KMS-11 (cell line): Measurements from ENCODE around the gene SPOCD1.

ENCODE experiments used
- H2AFZ ChIP-seq: fragments of 200-600 bp; sonication (generic); 2 replicates; pipeline ENCODE4 v1.6.1; 2016; ENCODE audit warnings: antibody characterized with exemption, mixed run types, low read depth
- H3K27ac ChIP-seq: fragments of 200-600 bp; sonication (generic); 2 replicates; pipeline ENCODE4 v1.6.1; 2016; ENCODE audit warnings: mild to moderate bottlenecking, mixed run types
- H3K27me3 ChIP-seq: fragments of 200-600 bp; sonication (generic); 2 replicates; pipeline ENCODE4 v1.6.1; 2017; ENCODE audit warnings: mild to moderate bottlenecking, low read depth, mixed run types, moderate library complexity; ENCODE audit not compliant: insufficient read depth
- H3K36me3 ChIP-seq: fragments of 200-600 bp; sonication (generic); 2 replicates; pipeline ENCODE4 v1.6.1; 2017; ENCODE audit warnings: mild to moderate bottlenecking, mixed run types; ENCODE audit not compliant: insufficient read depth
- H3K4me1 ChIP-seq: fragments of 200-600 bp; sonication (generic); 2 replicates; pipeline ENCODE4 v1.6.1; 2016; ENCODE audit warnings: mild to moderate bottlenecking, low read depth, mixed run types; ENCODE audit not compliant: poor library complexity, severe bottlenecking
- H3K4me2 ChIP-seq: fragments of 200-600 bp; sonication (generic); 2 replicates; pipeline ENCODE4 v1.7.0; 2016; ENCODE audit warnings: mild to moderate bottlenecking, mixed run types
- H3K4me3 ChIP-seq: fragments of 200-600 bp; sonication (generic); IDR thresholded peaks from 2 replicates; pipeline ENCODE4 v1.6.1; 2017; ENCODE audit warnings: low read depth, low read length, mixed read lengths; ENCODE audit not compliant: insufficient read depth
- H3K79me2 ChIP-seq: fragments of 200-600 bp; sonication (generic); 2 replicates; pipeline ENCODE4 v1.6.1; 2016; ENCODE audit warnings: low read depth, mixed run types; ENCODE audit not compliant: insufficient read depth
- H3K9ac ChIP-seq: fragments of 200-600 bp; sonication (generic); 2 replicates; pipeline ENCODE4 v1.6.1; 2016; ENCODE audit warnings: mild to moderate bottlenecking, mixed run types
- H4K20me1 ChIP-seq: fragments of 200-600 bp; sonication (generic); 2 replicates; pipeline ENCODE4 v1.6.1; 2016; ENCODE audit warnings: mild to moderate bottlenecking, mixed run types; ENCODE audit not compliant: insufficient read depth
- CTCF ChIP-seq: fragments of 200-600 bp; sonication (generic); conservative IDR thresholded peaks from 2 replicates; pipeline ENCODE4 v1.6.1; 2017; ENCODE audit warnings: low read depth, mild to moderate bottlenecking, antibody characterized with exemption, low read length, moderate library complexity, mixed read lengths

The SPOCD1 gene

GRCh38 chr1:31761883-31762282, 53.9 kb downstream of the SPOCD1 start:
- H3K36me3 ChIP-seq = no peaks in the 10 kb centered on the region
- H3K4me2 ChIP-seq = no peak overlapping the region
- no peaks in the 10 kb centered on the region for H4K20me1 ChIP-seq
- TF ChIP-seq CTCF = no peak
- no peak overlapping the region for H2AFZ ChIP-seq
- H3K27ac ChIP-seq = no peak overlapping the region
- peaks cover 36% of the 10 kb centered on the region for H3K27me3 ChIP-seq
- no peak overlapping the region for H3K4me3 ChIP-seq
- H3K4me1 ChIP-seq = peaks cover 12% of the 10 kb centered on the region
- H3K9ac ChIP-seq = no peak overlapping the region
- H3K79me2 ChIP-seq = no peaks in the 10 kb centered on the region

DNA sequence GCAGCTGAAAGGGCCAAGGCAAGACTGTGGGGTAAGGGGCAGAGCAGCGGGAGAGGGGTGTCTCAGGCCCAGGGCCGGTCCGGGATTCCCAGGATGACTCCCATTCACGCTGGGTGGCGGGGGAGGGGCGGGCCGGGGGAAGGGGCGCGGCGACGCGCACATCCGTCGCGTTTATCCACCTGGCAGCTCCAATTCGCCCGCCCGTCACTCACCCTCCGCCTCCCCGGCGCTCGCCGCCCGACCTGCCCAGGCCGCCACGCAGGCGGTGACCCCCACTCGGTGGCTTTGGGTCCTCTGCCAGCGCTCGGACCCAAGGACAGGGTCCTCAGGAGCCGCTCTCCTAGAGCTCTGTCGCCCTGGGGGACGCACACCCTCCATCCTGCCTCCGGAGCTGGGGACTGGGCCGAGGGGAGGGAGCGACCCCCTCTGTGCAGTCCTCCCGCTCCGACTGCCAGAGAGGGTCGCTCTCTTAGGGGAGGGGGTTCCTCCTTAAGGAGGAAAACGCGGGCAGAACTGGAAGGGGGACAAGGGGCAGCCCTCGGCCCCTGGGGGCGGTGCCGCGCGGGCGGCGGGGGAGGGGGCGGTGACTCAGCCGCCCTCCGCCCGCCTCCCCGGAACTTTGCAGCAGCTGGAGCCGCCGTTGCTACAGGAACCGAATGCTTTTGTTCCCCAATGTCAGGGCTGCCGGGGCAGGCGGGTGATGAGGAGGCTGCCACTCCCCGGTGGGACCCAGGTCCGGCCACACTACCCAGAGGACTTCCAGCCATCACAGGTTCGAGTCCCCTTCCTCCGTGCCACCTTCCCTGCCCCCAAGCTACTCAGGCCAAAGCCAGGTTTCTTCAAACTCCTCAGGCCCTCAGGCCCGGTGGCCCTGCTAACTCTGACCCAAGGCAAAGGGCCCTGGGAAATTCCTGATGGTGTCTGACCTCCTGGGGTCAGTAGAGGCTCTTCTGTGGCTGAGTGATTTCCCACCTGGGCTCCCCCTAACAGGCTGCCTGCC, 55.1 kb downstream of the SPOCD1 start:
- Histone ChIP-seq H3K4me1 (peaks cover 12% of the 10 kb centered on the region), H3K27me3 (peaks cover 32% of the 10 kb centered on the region), H3K9ac (no peak overlapping the region), H4K20me1 (no peaks in the 10 kb centered on the region), H3K27ac (no peak overlapping the region), H3K4me3 (no peak overlapping the region), H3K79me2 (no peaks in the 10 kb centered on the region), H2AFZ (no peak overlapping the region; the same call in 1 of the 2 replicates), H3K36me3 (no peaks in the 10 kb centered on the region), H3K4me2 (peak overlapping the region; percentile 29; the same call in 1 of the 2 replicates)
- TF ChIP-seq CTCF = no peak

- no peak overlapping the region for H3K27ac ChIP-seq
- no peak overlapping the region for H3K4me2 ChIP-seq
- peaks cover 5% of the 10 kb centered on the region for H3K4me1 ChIP-seq
- H4K20me1 ChIP-seq = no peaks in the 10 kb centered on the region
- no peaks in the 10 kb centered on the region for H3K79me2 ChIP-seq
- H2AFZ ChIP-seq = no peak overlapping the region
- no peak for TF ChIP-seq CTCF
- H3K9ac ChIP-seq = no peak overlapping the region
- H3K36me3 ChIP-seq = no peaks in the 10 kb centered on the region
- peaks cover 32% of the 10 kb centered on the region for H3K27me3 ChIP-seq
- no peak overlapping the region for H3K4me3 ChIP-seq
Observed at GRCh38 chr1:31759298-31760023, 56.4 kb downstream of the SPOCD1 start.

DNA sequence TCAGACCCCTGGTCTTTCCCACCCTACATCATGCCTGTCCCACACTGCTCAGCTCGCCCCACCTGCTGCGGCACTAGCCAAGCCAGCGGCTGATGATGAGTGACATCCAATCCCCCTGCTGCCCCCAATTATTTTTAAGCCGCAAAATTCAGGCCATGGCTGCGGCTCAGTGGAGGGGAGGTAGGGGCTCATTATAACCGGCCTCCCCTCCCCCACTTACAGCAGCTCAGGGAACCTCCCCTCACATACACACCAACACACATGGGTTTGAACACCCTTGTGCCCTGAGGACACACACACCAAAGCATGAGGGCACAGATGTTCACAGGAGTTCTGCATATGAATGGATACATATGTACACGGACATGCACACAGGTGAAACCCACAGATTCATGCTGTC, 57.0 kb downstream of the SPOCD1 start:
- no peak overlapping the region for H3K4me2 ChIP-seq

More for the DNA sequence above, 57.0 kb downstream of the SPOCD1 start:
- H3K36me3 ChIP-seq = no peaks in the 10 kb centered on the region
- H2AFZ ChIP-seq = no peak overlapping the region
- peaks cover 32% of the 10 kb centered on the region for H3K27me3 ChIP-seq
- H3K4me1 ChIP-seq = peaks cover 4% of the 10 kb centered on the region
- H3K4me3 ChIP-seq = no peak overlapping the region
- H4K20me1 ChIP-seq = no peaks in the 10 kb centered on the region
- TF ChIP-seq CTCF = no peak
- H3K9ac ChIP-seq = no peak overlapping the region
- H3K79me2 ChIP-seq = no peaks in the 10 kb centered on the region
- no peak overlapping the region for H3K27ac ChIP-seq
